ENCODE data around the gene ARL2.

GRCh38 chr11:65064847-65065240 is 50.9 kb downstream of the ARL2 start:
- TF ChIP-seq, protein P1, sequence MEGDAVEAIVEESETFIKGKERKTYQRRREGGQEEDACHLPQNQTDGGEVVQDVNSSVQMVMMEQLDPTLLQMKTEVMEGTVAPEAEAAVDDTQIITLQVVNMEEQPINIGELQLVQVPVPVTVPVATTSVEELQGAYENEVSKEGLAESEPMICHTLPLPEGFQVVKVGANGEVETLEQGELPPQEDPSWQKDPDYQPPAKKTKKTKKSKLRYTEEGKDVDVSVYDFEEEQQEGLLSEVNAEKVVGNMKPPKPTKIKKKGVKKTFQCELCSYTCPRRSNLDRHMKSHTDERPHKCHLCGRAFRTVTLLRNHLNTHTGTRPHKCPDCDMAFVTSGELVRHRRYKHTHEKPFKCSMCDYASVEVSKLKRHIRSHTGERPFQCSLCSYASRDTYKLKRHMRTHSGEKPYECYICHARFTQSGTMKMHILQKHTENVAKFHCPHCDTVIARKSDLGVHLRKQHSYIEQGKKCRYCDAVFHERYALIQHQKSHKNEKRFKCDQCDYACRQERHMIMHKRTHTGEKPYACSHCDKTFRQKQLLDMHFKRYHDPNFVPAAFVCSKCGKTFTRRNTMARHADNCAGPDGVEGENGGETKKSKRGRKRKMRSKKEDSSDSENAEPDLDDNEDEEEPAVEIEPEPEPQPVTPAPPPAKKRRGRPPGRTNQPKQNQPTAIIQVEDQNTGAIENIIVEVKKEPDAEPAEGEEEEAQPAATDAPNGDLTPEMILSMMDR (IDR thresholded peaks at IDR 0.05) = no peak
- no peak for TF ChIP-seq POLR2A (IDR thresholded peaks at IDR 0.05)
